Tibial nerve (tissue), 3 donors: ENCODE results near the gene CDH5.

ENCODE experiments used
- CTCF ChIP-seq, 5 experiments: fragments of 200-600 bp in 3 of 5; fragments of 450-650 bp in 2 of 5; sonication (generic) in 3 of 5; IDR thresholded peaks; one replicate each; pipeline ENCODE4 v1.5.1; 2016 to 2019; ENCODE audit warnings: antibody characterized with exemption in 5 of 5, mild to moderate bottlenecking in 3 of 5, moderate library complexity in 2 of 5
- POLR2A ChIP-seq, 2 donors: fragments of 450-650 bp; IDR thresholded peaks; one replicate each; pipeline ENCODE4 v1.6.1; 2017; ENCODE audit warnings: antibody characterized with exemption in 2 of 2, mild to moderate bottlenecking in 2 of 2, moderate library complexity in 2 of 2

GRCh38 chr16:66372898-66373155 is 6.3 kb downstream of the CDH5 start:
- TF ChIP-seq CTCF (IDR thresholded peaks at IDR 0.05), result no peak
- no peak for TF ChIP-seq POLR2A (IDR thresholded peaks at IDR 0.05)
